ENCODE results near the gene TTLL5. TPM values are rescaled to one million over a fixed set of nuclear protein-coding genes. Genes with fewer than 3 reads are reported as not detected.

Gene TTLL5
- total RNA-seq, 1 experiment from 2014 or later = 35.7 TPM

DNA sequence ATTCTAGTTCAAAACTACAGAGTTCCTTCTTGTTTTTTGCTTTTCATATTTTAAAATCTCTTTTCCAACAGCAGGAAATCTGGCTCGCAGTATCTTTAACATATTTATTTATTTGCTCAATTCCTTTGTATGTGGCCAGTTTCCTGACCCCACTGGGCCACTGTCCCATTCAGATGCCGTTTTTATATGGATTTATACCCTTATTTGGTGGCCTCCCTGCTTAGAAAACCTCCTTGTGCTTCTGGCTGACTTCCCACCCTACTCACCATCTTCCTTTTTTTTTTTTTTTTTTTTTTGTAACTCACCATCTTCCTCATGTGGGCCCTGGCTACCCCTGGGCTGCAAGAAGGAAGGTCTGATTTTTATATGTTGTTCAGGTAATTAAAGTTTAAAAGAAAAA, 53.9 kb downstream of the TTLL5 start:
- no peak overlapping the region for H3K9ac ChIP-seq (ENCODE audit: extremely low read depth, insufficient read length, low read length)
- no peaks in the 10 kb centered on the region for H3K79me1 ChIP-seq (ENCODE audit: insufficient read depth, low read depth, low read length, poor library complexity, severe bottlenecking)
- no peak overlapping the region for H3K18ac ChIP-seq (ENCODE audit: insufficient read length, low read depth, low read length)
- H4K5ac ChIP-seq (ENCODE audit: insufficient read length, low read depth, low read length) = no peak overlapping the region
- no peak overlapping the region for H3K4ac ChIP-seq (ENCODE audit: low read depth, low read length)
- H3K23me2 ChIP-seq (ENCODE audit: insufficient read length, low read depth, low read length, poor library complexity, severe bottlenecking) = no peaks in the 10 kb centered on the region
- Mint-ChIP-seq H3K4me3 (no peak overlapping the region), H3K36me3 (ENCODE audit: insufficient read depth in 1 of 3, low read depth in 3 of 3) (peaks cover 2 to 16% (median 15%) of the 10 kb centered on the region in 3 experiments; a peak in 6 of 7 replicates), H3K27ac (peak overlapping the region in 1 of 3 experiments; percentile 65; a peak in 1 of 7 replicates), H3K4me1 (peaks cover 15 to 29% of the 10 kb centered on the region in 2 experiments), H3K9me3 (no peaks in the 10 kb centered on the region), H3K27me3 (ENCODE audit: low read depth) (no peaks in the 10 kb centered on the region; the same call in 1 of the 2 replicates)
- no peak overlapping the region for H2BK12ac ChIP-seq (ENCODE audit: insufficient read length, low read depth, low read length)
- H4K91ac ChIP-seq (ENCODE audit: insufficient read length, low read depth, low read length) = no peak overlapping the region
- no peak overlapping the region for H4K8ac ChIP-seq (replicated peaks; ENCODE audit: insufficient read length, low read depth, low read length)
- H2AFZ ChIP-seq (ENCODE audit: low read length) = no peak overlapping the region
- no CpG with 5 or more reads among the region's 2 CpGs for WGBS (ENCODE audit: extremely low coverage, insufficient read length, low lambda C conversion rate)
- no peak for DNase-seq
- no peaks in the 10 kb centered on the region; the same call in 1 of the 2 replicates for H3K4me1 ChIP-seq (ENCODE audit: insufficient read depth, low read length)
- no peak overlapping the region for H3T11ph ChIP-seq (ENCODE audit: low read length)
- no peaks in the 10 kb centered on the region for H3K9me3 ChIP-seq (ENCODE audit: control insufficient read depth, low read depth, low read length)
- TF ChIP-seq, protein P1, sequence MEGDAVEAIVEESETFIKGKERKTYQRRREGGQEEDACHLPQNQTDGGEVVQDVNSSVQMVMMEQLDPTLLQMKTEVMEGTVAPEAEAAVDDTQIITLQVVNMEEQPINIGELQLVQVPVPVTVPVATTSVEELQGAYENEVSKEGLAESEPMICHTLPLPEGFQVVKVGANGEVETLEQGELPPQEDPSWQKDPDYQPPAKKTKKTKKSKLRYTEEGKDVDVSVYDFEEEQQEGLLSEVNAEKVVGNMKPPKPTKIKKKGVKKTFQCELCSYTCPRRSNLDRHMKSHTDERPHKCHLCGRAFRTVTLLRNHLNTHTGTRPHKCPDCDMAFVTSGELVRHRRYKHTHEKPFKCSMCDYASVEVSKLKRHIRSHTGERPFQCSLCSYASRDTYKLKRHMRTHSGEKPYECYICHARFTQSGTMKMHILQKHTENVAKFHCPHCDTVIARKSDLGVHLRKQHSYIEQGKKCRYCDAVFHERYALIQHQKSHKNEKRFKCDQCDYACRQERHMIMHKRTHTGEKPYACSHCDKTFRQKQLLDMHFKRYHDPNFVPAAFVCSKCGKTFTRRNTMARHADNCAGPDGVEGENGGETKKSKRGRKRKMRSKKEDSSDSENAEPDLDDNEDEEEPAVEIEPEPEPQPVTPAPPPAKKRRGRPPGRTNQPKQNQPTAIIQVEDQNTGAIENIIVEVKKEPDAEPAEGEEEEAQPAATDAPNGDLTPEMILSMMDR (conservative IDR thresholded peaks at IDR 0.05) = no peak
- H3K79me2 ChIP-seq (ENCODE audit: insufficient read depth, low read length) = no peaks in the 10 kb centered on the region
- H4K20me1 ChIP-seq (ENCODE audit: control insufficient read depth, insufficient read depth, insufficient read length) = peaks cover 4% of the 10 kb centered on the region
- H3K14ac ChIP-seq (ENCODE audit: insufficient read depth, low read length) = no peak overlapping the region
- H3K4me2 ChIP-seq (ENCODE audit: insufficient read depth, insufficient read length, low read length) = no peak overlapping the region
- no peak overlapping the region for H2BK120ac ChIP-seq (ENCODE audit: low read depth, low read length, poor library complexity, severe bottlenecking)
- no peak overlapping the region for H3K27ac ChIP-seq (ENCODE audit: insufficient read length, low read depth, low read length)
- H3K56ac ChIP-seq (ENCODE audit: insufficient read length, low read depth, low read length) = no peak overlapping the region
- H3K23ac ChIP-seq (ENCODE audit: insufficient read length, low read depth, low read length) = no peak overlapping the region
- no peak overlapping the region for H2BK20ac ChIP-seq (ENCODE audit: low read depth, low read length, poor library complexity, severe bottlenecking)
- no peak overlapping the region for H2AK5ac ChIP-seq (ENCODE audit: insufficient read length, low read length)
- no peaks in the 10 kb centered on the region for H3K27me3 ChIP-seq (ENCODE audit: insufficient read depth, low read length)
- H2BK5ac ChIP-seq (ENCODE audit: insufficient read length, low read length) = no peak overlapping the region
- no peak overlapping the region for H2BK15ac ChIP-seq (ENCODE audit: low read depth, low read length)
